SK-N-SH treated with all-trans-retinoic acid at 6 μM for 48 hours (cell line): ENCODE results near the gene EFCAB14.

Experiments used
- ARNTL ChIP-seq: fragments of 450-650 bp; formaldehyde crosslinking; IDR thresholded peaks from 2 replicates; pipeline ENCODE4 v1.5.0; 2020; ENCODE audit warnings: low read depth, mild to moderate bottlenecking, moderate library complexity, borderline replicate concordance
- ISL1 ChIP-seq: fragments of 250-450 bp; sonication (Bioruptor Pico); IDR thresholded peaks from 2 replicates; pipeline ENCODE4 v2.1.2; 2022; ENCODE audit warnings: mild to moderate bottlenecking, moderate library complexity
- RARB ChIP-seq: fragments of 250-450 bp; sonication (Bioruptor Pico); IDR thresholded peaks from 2 replicates; pipeline ENCODE4 v1.8.0; 2021; ENCODE audit warnings: mild to moderate bottlenecking, moderate library complexity
- SNAI2 ChIP-seq: fragments of 250-450 bp; sonication (Bioruptor Pico); IDR thresholded peaks from 2 replicates; pipeline ENCODE4 v1.5.0; 2020; ENCODE audit warnings: mild to moderate bottlenecking, moderate library complexity
- TCF4 ChIP-seq: fragments of 250-450 bp; sonication (Bioruptor Pico); IDR thresholded peaks from 2 replicates; pipeline ENCODE4 v1.8.0; 2021; ENCODE audit warnings: mild to moderate bottlenecking, moderate library complexity, borderline replicate concordance
- ZFP30 ChIP-seq: fragments of 450-650 bp; formaldehyde crosslinking; IDR thresholded peaks from 2 replicates; pipeline ENCODE4 v1.5.0; 2022; ENCODE audit warnings: mild to moderate bottlenecking, moderate library complexity
- ZNF70 ChIP-seq: fragments of 450-650 bp; formaldehyde crosslinking; IDR thresholded peaks from 2 replicates; pipeline ENCODE4 v1.5.0; 2020; ENCODE audit warnings: mild to moderate bottlenecking, moderate library complexity

- TF ChIP-seq SNAI2 (CRISPR knock-in tag) (no peak), TCF4 (CRISPR knock-in tag) (no peak), ARNTL (no peak), ZFP30 (CRISPR knock-in tag) (no peak), RARB (CRISPR knock-in tag) (no peak), ISL1 (CRISPR knock-in tag) (no peak), ZNF70 (CRISPR knock-in tag) (no peak)
These were observed 3.9 kb downstream of the EFCAB14 start for GRCh38 chr1:46714976-46715375.
